ENCODE data around the gene C2CD2L.
"Not testable (repeated sequence)": the region's sequence is repeated elsewhere in the genome, so short reads cannot be mapped to it uniquely, and the experiment has no call there.

The C2CD2L gene

DNA sequence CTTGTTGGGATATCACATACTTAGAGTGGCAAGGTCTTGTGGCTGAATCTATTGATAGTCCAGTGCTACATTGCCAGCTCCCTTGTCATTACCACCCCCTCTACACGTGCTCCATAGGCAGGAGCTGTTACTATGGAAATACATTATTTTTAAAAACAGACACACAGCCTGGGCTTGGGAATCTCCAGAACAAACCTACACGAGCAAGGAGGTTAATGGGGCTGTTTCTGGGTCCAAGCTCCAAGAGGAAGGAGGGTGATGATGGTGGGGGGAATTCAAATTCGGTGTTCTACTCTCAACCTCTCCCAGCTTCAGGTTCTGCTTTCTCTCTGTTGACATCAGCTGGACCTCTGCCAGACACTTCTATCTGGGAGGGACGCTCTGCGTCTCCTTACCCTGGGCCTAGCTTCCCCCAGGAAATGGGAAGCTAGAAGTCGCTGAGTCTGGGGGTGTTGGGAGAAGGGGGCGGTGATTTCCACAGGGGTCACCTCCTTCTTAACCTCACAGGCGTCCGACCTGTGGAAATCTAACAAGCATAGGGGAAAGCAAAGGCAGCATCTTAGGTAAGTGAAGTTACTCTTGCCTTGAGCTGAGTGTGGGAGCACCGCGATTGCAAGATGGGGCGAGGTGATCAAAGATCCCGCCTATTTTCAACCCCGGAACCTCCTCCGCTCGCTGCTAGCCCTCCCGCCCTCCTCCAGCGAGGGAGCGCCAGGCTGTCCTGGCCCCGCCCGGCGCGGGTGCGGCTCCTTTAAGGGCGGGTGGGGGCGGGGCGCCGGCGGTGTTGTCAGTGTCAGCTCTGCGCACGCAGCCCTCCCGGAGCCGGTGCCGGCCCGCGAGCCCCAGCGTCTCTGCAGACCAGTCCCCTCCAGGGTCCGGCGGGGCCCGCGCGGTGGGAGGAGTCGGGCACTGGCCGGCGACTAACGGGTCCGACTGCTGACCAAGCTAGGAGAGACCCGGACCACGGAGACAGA, at the start of gene C2CD2L:
Gene C2CD2L (plus strand): TSS at position 781 of the 974 bp plus-strand sequence. CDS start 398 bp downstream, outside the sequence.
- DNase-seq (ENCODE audit: low read depth in 1 of 2, low spot score in 1 of 2): peak; percentile 67 to 86

DNA sequence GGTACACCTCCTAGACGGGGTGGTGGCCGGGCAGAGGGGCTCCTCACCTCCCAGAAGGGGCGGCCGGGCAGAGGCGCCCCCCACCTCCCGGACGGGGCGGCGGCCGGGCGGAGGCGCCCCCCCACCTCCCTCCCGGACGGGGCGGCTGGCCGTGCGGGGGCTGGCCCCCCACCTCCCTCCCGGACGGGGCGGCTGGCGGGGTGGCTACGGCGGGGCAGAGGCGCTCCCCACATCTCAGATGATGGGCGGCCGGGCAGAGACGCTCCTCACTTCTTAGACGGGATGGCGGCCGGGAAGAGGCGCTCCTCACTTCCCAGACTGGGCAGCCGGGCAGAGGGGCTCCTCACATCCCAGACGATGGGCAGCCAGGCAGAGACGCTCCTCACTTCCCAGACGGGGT, 48.0 kb upstream of the C2CD2L start:
- not testable (repeated sequence) for DNase-seq (ENCODE audit: low read depth in 1 of 2, low spot score in 1 of 2)

DNA sequence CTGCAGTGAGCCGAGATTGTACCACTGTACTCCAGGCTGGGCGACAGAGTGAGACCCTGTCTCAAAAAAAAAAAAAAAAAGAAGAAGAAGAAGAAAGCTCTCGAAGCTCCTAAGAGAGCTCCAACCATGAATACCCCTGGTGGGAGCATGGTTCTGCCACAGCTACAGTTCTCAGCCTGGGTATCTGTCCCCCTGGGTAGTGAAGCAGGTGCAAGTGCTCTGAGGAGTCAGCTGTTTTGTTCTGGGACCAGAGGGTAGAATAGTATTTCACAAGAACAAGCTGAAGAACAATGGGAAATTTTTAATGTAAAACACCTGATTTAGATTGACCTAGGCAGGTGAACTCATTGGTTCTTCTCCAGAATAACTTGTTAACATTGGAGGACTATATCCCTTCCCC, 45.9 kb upstream of the C2CD2L start:
- DNase-seq (ENCODE audit: low read depth in 1 of 2, low spot score in 1 of 2): no peak

DNA sequence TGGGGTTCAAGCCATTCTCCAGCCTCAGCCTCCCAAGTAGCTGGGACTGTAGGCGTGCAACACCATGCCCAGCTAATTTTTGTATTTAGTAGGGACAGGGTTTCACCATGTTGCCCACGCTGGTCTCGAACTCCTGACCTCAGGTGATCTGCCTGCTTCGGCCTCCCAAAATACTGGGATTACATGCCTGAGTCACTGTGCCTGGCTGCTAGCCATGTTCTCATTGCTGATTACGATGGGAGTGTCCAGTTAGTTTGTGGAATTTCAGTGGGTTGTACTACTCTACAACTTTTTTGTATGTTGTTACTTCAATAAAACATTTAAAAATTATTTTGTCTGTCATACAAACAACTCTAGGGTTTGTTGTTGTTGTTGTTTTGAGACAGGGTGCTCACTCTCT, 44.4 kb upstream of the C2CD2L start:
- DNase-seq (ENCODE audit: low read depth in 1 of 2, low spot score in 1 of 2): no peak

DNA sequence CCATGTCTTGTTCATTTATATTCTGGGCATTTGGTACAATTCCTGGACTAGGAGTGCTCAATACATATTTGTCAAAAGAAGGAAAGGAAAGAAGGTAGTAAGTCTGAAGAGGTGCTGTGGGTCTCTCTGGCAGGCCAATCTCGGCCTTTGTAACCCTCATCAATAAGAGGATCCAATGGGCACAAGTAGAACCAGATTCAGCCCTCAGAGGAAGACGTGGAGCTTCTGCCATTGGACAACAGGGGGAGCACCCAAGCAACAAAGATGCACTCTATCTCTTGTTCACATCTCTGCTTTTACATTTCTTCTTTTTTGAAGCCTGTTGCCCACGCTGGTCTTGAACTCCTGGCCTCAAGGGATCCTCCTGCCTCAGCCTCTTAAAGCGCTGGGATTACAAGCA, 41.8 kb upstream of the C2CD2L start:
- DNase-seq (ENCODE audit: low read depth in 1 of 2, low spot score in 1 of 2): peak in 1 of 2 donors; percentile 17

DNA sequence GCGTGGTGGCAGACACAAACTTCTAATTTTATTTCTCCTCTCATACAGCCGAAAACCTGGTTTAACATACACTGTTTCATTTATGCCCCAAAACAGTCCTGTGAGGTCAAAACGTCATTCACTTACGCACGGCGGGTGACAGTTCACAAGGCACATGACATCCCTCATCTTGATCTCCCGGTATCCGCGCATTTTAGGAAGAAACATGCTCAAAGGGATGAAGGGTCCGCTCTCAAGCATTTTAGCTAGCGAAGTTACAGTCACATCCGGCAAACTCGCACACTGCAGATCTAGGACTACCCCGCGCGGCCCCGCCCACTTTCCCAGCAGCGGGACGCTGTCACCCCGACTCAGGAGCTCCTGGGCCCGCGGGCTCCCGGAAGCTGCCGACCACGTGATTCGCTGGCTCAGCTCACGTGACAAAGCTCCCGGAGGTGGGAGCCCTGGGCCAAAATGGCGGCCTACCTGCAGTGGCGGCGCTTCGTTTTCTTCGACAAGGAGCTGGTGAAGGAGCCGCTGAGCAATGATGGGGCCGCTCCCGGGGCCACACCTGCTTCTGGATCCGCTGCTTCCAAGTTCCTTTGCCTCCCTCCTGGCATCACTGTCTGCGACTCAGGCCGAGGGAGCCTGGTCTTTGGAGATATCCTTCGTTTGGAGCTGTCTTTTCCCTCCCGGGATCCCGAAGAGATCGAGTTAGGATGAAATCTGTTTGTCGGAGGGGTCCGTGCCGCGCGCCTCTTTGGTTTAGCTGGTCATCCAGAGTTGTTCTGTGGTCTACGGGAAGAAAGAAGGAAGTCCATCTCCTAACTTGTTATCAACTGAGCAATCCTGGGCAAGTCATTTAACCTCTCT, 39.5 kb upstream of the C2CD2L start, which contains the start of gene VPS11:
Gene VPS11 (plus strand): TSS at position 448 of the 852 bp plus-strand sequence. CDS start 6 bp downstream, at position 454.
- peak; percentile 96 to 97 for DNase-seq (ENCODE audit: low read depth in 1 of 2, low spot score in 1 of 2)

DNA sequence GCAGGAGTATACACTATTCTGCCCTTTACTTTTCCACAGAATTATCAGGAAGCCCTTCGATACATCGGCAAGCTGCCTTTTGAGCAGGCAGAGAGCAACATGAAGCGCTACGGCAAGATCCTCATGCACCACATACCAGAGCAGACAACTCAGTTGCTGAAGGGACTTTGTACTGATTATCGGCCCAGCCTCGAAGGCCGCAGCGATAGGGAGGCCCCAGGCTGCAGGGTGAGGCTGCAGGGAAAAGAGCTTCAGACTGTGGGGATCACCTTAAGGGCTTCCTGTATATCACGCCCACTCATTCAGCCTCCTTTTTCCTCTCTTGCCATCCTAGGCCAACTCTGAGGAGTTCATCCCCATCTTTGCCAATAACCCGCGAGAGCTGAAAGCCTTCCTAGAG, 29.3 kb upstream of the C2CD2L start:
- no peak for DNase-seq (ENCODE audit: low read depth in 1 of 2, low spot score in 1 of 2)

DNA sequence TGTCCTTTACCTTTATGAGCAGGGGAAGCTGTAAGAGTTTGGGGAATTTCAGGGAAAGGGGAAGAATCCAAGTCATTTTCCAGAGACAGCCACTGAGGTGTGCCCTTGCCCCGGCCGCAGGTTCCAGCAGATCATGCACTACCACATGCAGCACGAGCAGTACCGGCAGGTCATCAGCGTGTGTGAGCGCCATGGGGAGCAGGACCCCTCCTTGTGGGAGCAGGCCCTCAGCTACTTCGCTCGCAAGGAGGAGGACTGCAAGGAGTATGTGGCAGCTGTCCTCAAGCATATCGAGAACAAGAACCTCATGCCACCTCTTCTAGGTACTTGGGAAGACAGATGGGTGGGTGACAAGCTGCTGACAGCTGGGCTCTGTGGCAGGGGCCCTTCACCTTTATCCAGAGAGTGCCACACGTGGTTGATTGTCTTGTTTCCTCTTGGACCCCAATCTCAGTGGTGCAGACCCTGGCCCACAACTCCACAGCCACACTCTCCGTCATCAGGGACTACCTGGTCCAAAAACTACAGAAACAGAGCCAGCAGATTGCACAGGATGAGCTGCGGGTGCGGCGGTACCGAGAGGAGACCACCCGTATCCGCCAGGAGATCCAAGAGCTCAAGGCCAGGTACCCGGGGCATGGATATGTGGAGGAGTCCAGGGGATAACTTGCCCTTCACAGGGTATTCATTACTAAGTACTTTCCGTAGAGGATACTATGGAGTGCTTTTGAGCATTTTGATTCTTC, 28.3 kb upstream of the C2CD2L start:
- DNase-seq (ENCODE audit: low read depth in 1 of 2, low spot score in 1 of 2): no peak

DNA sequence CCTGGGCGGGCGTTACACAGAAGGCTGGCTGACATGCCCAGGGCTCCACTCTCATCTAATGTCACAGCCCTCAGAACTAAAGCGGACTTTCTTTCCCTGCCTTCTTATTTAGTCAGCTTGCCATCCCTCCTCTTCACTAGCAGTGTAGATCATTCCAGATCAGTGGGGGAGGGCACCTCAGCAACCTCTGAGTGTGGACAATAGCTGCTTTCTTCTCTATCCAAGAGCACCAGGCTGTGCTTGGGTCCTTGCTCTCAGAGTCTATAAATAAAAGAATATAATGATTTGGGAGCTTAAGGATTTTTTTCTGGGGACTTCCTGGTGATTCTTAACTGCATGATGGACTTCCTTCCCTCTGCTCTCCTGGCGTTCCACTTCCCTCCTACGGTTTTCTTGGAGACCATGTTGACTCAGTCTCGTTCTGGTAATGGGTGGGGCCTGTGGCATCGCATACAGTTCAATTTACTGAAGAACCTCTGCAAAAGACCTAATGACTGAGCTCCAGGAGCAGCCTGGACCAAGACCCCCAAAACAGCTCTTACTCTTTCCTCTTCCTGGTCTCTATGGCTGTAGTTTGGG, 25.4 kb upstream of the C2CD2L start:
- no peak for DNase-seq (ENCODE audit: low read depth in 1 of 2, low spot score in 1 of 2)

DNA sequence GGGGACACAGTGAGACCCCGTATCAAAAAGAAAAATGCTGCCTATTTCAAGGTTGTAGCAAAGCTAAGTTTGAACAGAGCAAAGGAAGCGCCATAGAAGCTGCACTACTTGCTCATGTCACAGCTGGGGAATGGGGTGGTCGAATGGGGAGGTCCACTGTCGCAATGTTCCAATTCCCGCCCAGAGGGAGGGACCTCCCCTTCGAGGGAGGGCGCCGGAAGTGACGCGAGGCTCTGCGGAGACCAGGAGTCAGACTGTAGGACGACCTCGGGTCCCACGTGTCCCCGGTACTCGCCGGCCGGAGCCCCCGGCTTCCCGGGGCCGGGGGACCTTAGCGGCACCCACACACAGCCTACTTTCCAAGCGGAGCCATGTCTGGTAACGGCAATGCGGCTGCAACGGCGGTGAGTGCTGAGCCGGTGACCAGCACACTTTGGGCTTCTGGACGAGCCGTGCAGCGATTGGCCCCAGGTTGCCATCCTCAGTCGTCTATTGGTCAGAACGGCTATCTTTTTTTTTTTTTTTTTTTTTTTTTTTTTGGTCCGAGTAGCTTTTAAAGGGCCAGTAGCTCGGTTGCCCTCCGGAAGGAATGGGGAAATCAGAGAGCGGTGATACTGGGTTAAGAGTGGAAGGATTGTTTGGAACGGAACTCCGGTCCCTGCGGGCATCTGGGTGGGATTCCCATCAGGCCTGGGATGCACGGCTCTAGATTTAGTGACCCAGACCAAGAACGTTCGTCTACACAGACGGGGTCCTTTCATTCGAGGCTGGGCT, 22.3 kb upstream of the C2CD2L start, which contains the start of gene HMBS:
Gene HMBS (plus strand): TSS at position 219 of the 774 bp plus-strand sequence. CDS start 153 bp downstream, at position 372.
- DNase-seq (ENCODE audit: low read depth in 1 of 2, low spot score in 1 of 2): peak; percentile 68 to 87

DNA sequence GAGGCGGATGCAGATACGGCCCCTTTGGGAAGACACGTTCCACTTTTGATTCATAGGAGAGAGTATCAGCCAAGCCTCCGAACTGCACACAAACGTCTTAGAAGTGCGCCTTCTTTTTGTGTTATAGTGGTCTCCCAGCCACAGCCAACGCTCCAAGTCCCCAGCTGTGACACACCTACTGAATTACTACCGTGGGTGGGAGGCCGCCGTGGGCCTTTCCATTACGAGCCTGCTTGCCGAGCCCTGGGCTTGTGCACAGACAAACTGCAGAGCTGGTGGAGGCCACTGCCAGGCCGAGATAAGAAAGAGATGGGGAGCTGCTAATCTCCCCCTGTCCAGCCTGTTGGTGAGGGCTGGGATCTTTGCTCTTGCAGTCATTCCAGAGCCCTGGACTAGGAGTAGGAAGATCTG, 21.7 kb upstream of the C2CD2L start:
- DNase-seq (ENCODE audit: low read depth in 1 of 2, low spot score in 1 of 2): no peak

DNA sequence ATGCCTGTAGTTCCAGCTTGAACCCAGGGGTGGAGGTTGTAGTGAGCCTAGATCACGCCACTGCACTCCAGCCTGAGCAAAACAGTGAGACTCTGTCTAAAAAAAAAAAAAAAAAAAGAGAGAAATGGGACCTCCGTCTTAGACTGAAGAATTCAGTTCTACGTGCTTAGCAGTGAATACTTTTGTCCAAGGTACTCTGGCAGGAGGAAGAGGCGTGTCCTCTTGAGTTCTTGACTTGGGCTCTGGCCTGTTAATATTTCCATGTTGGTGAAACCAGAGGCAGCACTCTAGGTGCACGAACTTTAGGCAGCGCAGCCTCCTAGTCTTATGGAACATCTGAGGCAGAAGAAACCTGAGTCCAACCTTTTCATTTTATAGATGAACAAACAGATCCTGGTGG, 20.0 kb upstream of the C2CD2L start:
- no peak for DNase-seq (ENCODE audit: low read depth in 1 of 2, low spot score in 1 of 2)

DNA sequence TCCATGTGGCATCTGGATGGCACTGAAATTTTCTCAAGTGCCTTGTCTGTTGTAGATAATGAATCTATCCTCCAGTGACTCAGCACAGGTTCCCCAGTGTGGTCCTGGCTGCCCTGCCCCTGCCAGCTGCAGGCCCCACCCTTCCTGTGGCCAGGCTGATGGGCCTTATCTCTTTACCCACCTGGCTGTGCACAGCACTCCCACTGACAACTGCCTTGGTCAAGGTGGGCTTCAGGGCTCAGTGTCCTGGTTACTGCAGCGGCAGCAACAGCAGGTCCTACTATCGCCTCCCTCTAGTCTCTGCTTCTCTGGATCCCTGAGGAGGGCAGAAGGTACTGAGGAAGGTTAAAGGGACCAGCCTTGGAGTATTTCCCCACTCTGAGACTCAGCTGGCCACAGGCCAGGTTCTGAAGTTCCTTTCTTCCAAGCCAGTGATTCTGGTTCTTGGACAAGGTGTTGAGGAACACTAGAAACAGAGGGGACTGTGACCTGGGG, 19.4 kb upstream of the C2CD2L start:
- no peak for DNase-seq (ENCODE audit: low read depth in 1 of 2, low spot score in 1 of 2)

DNA sequence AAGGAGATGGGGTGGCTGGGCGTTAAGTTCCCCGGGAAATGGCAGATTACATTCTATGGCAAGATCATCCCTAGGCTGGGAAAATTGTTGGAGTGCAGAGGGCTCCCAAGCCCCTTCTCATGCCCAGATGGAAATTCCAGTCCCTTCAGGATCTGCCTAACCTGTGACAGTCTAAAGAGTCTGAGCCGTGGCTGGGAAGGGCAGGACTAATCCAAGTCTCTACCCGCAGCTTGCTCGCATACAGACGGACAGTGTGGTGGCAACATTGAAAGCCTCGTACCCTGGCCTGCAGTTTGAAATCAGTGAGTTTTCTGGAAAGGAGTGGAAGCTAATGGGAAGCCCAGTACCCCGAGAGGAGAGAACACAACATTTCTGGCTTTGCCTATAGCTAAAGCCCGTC, 18.7 kb upstream of the C2CD2L start:
- no peak for DNase-seq (ENCODE audit: low read depth in 1 of 2, low spot score in 1 of 2)

DNA sequence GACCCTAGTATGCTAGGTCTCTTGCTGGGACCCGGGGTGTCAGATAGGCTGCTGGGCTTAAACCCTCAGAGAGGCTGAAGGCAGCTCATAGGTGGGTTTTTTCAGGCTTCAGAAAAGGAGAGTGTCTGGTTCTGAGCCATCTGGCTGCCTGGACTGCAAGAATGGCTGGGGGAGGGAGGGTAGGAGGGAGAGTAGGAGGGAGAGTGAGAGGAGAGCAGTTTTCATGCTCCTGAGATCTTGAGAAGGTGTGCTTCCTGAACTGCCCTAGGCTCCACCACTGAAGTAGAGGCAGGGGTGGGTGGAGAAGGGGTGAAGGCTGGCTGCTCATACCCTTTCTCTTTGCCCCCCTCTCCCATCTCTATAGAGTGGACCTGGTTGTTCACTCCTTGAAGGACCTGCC, 17.8 kb upstream of the C2CD2L start:
- DNase-seq (ENCODE audit: low read depth in 1 of 2, low spot score in 1 of 2): no peak

DNA sequence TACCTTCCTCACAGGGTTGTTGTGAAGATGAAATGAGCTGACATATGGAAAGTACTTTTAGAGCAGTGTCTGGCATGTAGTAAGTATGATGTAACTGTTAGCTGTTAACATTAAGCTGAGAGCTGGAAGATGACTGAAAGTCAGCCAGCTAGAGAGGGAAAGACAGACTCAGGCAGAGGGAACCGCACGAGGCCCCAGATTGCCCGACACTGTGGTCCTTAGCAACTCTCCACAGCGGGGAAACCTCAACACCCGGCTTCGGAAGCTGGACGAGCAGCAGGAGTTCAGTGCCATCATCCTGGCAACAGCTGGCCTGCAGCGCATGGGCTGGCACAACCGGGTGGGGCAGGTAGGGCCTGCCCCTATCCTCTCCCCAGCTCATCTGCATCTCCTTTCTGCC, 16.0 kb upstream of the C2CD2L start:
- DNase-seq (ENCODE audit: low read depth in 1 of 2, low spot score in 1 of 2): no peak

DNA sequence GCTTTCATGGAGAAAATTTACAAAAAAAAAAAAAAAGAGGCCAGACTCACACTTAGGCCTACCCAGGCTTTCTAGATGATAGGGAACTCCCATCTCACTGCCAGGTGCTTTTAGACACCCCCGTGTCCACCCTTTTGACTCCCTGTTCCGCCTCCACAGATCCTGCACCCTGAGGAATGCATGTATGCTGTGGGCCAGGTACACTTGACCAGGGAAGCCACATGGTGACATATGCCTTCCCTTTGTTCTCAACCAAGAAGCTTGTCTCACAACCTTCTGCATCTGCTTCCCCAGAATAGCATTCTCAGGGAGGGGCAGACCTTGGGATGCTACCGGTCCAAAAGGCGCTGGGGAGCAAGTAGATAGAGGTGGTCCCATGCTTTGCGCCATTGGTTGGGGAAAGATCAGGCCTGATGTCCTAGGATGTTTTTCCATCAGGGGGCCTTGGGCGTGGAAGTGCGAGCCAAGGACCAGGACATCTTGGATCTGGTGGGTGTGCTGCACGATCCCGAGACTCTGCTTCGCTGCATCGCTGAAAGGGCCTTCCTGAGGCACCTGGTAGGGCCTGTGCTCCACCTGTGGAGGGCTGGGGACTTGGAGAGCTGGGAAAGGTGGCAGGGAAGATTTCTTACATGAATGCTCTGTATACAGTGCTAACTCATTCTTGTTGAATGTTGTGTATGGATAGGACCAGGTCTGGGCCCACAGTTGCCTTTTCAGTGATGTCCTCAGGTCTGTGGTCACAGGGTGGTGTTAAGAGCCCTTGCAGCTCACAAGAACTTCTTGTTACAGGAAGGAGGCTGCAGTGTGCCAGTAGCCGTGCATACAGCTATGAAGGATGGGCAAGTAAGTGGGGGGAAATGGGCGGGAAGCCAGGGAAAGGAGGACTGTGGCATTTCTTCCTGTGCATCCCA, 14.9 kb upstream of the C2CD2L start:
- no peak for DNase-seq (ENCODE audit: low read depth in 1 of 2, low spot score in 1 of 2)

All from activated T-helper 1 cell treated with anti-CD3 and anti-CD28 coated beads, Interleukin-2, amount 50 U/mL, for 16 hours (primary cell).